Measurements from ENCODE around the gene YIPF3.
"Not testable (repeated sequence)": the region's sequence is repeated elsewhere in the genome, so short reads cannot be mapped to it uniquely, and the experiment has no call there.

YIPF3 gene

GRCh38 chr6:43468748-43469681 lies 47.7 kb downstream of the YIPF3 start:
- no peak for TF ChIP-seq CTCF (IDR thresholded peaks at IDR 0.05; ENCODE audit: low read depth, low read length)
- H3K4me3 ChIP-seq (ENCODE audit: low read depth, low read length) = no peak overlapping the region

GRCh38 chr6:43468240-43468639 lies 48.5 kb downstream of the YIPF3 start:
- no peak overlapping the region for H3K4me3 ChIP-seq (ENCODE audit: low read depth, low read length)
- no peak for TF ChIP-seq CTCF (IDR thresholded peaks at IDR 0.05; ENCODE audit: low read depth, low read length)

DNA sequence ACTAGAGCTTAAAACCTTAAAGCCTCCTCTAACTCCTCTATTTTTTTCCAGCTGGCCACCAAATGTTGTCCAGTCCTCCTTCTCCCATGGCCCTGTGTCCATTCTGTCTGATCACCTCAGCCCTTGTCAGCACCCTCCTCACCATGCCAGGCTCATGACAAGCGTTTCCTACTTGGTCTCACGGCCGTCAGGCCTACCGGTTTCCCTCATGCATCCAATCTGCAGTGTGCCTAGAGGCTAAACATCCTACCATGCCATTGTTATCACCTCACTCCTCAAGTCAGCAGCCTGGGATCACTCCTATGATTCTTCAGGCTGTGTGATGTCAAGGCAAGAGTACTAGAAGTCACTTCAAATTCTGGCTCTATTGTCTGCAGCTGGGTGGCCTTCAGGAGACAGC lies 49.0 kb downstream of the YIPF3 start:
- no peak overlapping the region for H3K4me3 ChIP-seq (ENCODE audit: low read depth, low read length)
- no peak for TF ChIP-seq CTCF (IDR thresholded peaks at IDR 0.05; ENCODE audit: low read depth, low read length)

DNA sequence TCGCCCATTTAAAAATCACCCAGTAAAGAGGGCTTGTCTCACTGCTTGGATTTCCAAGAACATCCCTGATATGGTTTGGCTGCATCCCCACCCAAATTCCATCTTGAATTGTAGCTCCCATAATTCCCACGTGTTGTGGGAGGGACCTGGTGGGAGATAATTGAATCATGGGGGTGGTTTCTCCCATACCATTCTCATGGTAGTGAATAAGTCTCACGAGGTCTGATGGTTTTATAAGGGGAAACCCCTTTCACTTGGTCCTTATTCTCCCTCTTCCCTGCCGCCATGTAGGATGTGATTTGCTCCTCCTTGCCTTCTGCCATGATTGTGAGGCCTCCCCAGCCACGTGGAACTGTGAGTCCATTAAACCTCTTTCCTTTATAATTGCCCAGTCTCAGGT lies 49.5 kb downstream of the YIPF3 start:
- H3K4me3 ChIP-seq (ENCODE audit: low read depth, low read length) = not testable (repeated sequence)

DNA sequence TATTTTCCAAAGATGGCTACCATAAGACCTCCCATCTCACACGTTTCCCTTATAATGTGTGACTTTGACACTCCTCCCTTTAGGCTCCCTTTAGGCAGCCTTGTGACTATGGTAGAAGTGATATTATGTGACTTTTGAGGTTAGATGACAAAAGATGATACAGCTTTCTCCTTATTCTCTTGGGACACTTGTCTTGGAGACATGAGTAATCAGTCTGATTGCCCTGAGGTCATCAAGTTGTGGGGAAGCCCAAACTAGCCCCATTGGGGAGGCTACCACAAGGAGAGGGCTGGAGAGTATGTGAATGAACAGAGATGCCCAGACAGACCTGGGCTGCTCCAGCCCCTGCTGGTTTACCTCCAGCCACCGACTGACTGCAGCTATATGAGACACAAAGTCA lies 50.8 kb downstream of the YIPF3 start:
- no peak overlapping the region for H3K4me3 ChIP-seq (ENCODE audit: low read depth, low read length)
- TF ChIP-seq CTCF (IDR thresholded peaks at IDR 0.05; ENCODE audit: low read depth, low read length) = no peak

DNA sequence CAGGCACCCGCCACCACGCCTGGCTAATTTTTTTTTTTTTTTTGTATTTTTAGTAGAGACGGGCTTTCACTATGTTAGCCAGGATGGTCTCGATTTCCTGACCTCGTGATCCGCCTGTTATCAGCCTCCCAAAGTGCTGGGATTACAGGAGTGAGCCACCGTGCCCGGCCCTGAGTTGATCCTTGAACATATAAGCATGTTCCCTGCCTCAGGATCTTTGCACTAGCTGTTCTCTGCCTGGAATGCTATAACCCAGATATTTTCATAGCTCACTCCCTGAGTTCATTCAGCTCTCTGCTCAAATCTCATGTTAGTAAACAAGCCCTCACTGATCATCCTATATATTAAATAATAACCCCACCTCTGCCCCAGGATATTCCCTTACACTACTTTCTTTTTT lies 52.4 kb downstream of the YIPF3 start:
- no peak for TF ChIP-seq CTCF (IDR thresholded peaks at IDR 0.05; ENCODE audit: low read depth, low read length)

GRCh38 chr6:43461936-43462335 lies 54.8 kb downstream of the YIPF3 start:
- no peak overlapping the region for H3K4me3 ChIP-seq (ENCODE audit: low read depth, low read length)
- TF ChIP-seq CTCF (IDR thresholded peaks at IDR 0.05; ENCODE audit: low read depth, low read length) = no peak

More for the DNA sequence above, 52.4 kb downstream of the YIPF3 start:
- no peak overlapping the region for H3K4me3 ChIP-seq (ENCODE audit: low read depth, low read length)
